Measurements from ENCODE around the gene LMOD3.

- TF ChIP-seq, protein P1, sequence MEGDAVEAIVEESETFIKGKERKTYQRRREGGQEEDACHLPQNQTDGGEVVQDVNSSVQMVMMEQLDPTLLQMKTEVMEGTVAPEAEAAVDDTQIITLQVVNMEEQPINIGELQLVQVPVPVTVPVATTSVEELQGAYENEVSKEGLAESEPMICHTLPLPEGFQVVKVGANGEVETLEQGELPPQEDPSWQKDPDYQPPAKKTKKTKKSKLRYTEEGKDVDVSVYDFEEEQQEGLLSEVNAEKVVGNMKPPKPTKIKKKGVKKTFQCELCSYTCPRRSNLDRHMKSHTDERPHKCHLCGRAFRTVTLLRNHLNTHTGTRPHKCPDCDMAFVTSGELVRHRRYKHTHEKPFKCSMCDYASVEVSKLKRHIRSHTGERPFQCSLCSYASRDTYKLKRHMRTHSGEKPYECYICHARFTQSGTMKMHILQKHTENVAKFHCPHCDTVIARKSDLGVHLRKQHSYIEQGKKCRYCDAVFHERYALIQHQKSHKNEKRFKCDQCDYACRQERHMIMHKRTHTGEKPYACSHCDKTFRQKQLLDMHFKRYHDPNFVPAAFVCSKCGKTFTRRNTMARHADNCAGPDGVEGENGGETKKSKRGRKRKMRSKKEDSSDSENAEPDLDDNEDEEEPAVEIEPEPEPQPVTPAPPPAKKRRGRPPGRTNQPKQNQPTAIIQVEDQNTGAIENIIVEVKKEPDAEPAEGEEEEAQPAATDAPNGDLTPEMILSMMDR (IDR thresholded peaks at IDR 0.05; ENCODE audit: low read depth, low read length) = no peak
- TF ChIP-seq EZH2phosphoT487 (IDR thresholded peaks at IDR 0.05; ENCODE audit: low read depth) = no peak
These were observed 18.9 kb upstream of the LMOD3 start for GRCh38 chr3:69141313-69141712.
